NCI-H187 treated with DMSO at 0.1 percent for 48 hours (cell line): ENCODE data around the gene INHA.

ENCODE experiments used
- DNase-seq: peaks from one replicate; lab custom pipeline; 2025; lab: John Stamatoyannopoulos, UW

The INHA gene

GRCh38 chr2:219612577-219613286, 40.6 kb downstream of the INHA start:
- no peak for DNase-seq

- DNase-seq: no peak
Observed at GRCh38 chr2:219613461-219614070, 41.5 kb downstream of the INHA start.

GRCh38 chr2:219614076-219614860, 42.2 kb downstream of the INHA start:
- no peak for DNase-seq

- DNase-seq: no peak
Observed at GRCh38 chr2:219615036-219615435, 42.9 kb downstream of the INHA start.

- DNase-seq: no peak
Observed at GRCh38 chr2:219615894-219616293, 43.8 kb downstream of the INHA start.

- no peak for DNase-seq
Observed at GRCh38 chr2:219616550-219616949, 44.4 kb downstream of the INHA start.

- DNase-seq: no peak
Observed at GRCh38 chr2:219618733-219619122, 46.6 kb downstream of the INHA start.

- DNase-seq: no peak
Observed at GRCh38 chr2:219619235-219619634, 47.1 kb downstream of the INHA start.

- no peak for DNase-seq
Observed at GRCh38 chr2:219620546-219620945, 48.4 kb downstream of the INHA start.

GRCh38 chr2:219621935-219622334, 49.8 kb downstream of the INHA start:
- DNase-seq: no peak

GRCh38 chr2:219622472-219622871, 50.4 kb downstream of the INHA start:
- no peak for DNase-seq

GRCh38 chr2:219624565-219624964, 52.5 kb downstream of the INHA start:
- no peak for DNase-seq

- no peak for DNase-seq
Observed at GRCh38 chr2:219625179-219625578, 53.1 kb downstream of the INHA start.
